Stimulated activated naive CD8-positive, alpha-beta T cell treated with anti-CD3 and anti-CD28 coated beads, Interleukin-15, amount 100 ng/mL, for 72 hours (primary cell): Measurements from ENCODE around the gene UBTD1.
A peak's percentile ranks its signal among the peaks of the same experiment; 100 is the strongest.

Source experiments
- ATAC-seq: fragments of 150-1000 bp; cut with Tn5 transposase; 2 replicates; pipeline ENCODE4 v1.10.0; 2021; ENCODE audit warnings: mild to moderate bottlenecking, moderate library complexity
- DNase-seq, 2 donors: peaks; one replicate each; pipeline ENCODE4 v3.0.0; 2021 to 2022
- H3K27ac Mint-ChIP-seq, 2 donors: one replicate each; pipeline ENCODE4 v1.8.0; 2022; ENCODE audit warnings: mild to moderate bottlenecking in 2 of 2, mixed read lengths in 2 of 2, moderate library complexity in 2 of 2
- H3K27me3 Mint-ChIP-seq: one replicate; pipeline ENCODE4 v1.8.0; 2022; ENCODE audit warnings: mixed read lengths
- H3K4me1 Mint-ChIP-seq: one replicate; pipeline ENCODE4 v1.8.0; 2022; ENCODE audit warnings: mild to moderate bottlenecking, mixed read lengths
- H3K4me3 Mint-ChIP-seq, 2 donors: one replicate each; pipeline ENCODE4 v1.8.0; 2022; ENCODE audit warnings: mild to moderate bottlenecking in 2 of 2, mixed read lengths in 2 of 2, moderate library complexity in 1 of 2
- H3K9me3 Mint-ChIP-seq, 2 donors: one replicate each; pipeline ENCODE4 v1.8.0; 2022; ENCODE audit warnings: mixed read lengths in 2 of 2

The UBTD1 gene

DNA sequence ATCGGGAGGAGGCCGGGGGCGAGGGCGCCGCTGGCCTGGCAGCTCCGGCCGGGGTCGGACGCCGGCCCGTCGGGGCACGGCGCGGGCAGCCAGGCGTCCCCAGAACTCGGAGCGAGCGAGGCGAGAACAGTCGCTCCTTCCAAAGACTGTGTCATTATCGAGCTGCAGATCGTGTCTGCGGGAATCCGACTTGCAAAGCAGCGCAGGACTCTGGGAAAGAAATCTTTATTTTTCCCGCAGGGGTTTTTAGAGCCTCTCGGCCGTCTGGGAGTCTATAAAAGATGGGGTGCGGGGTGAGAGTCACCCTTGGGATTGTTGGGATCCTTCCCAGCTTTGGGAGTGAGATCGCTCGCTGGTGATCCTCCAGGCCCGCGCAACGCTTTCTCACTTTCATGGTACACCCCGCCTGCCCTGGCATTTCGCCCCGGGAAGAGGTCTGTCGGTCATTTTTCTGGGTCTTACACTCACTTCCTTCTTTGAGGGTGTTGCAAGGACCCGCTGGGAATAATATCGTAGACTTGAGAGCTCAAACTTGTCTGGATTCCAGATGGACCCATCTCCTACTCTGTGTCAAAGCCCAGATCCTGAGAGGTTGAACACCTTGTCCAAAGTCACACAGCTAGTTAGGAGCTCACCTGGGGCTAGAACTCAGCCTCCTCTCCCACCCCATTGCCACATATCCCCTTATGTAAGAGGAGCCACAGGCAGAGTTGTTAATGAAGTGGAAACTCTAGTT, 1.0 kb downstream of the UBTD1 start:
- no peaks in the 10 kb centered on the region for H3K9me3 Mint-ChIP-seq
- H3K27ac Mint-ChIP-seq = no peak overlapping the region
- H3K27me3 Mint-ChIP-seq = peaks cover 28% of the 10 kb centered on the region
- H3K4me1 Mint-ChIP-seq = peaks cover 28% of the 10 kb centered on the region
- ATAC-seq (no peak), DNase-seq (no peak)
- H3K4me3 Mint-ChIP-seq = peak overlapping the region; percentile 44 to 96

- no peak for DNase-seq
- no peaks in the 10 kb centered on the region for H3K9me3 Mint-ChIP-seq
- H3K4me3 Mint-ChIP-seq = peak overlapping the region in 1 of 2 donors; percentile 44
- no peak for ATAC-seq
- peaks cover 23% of the 10 kb centered on the region for H3K4me1 Mint-ChIP-seq
- peaks cover 28% of the 10 kb centered on the region for H3K27me3 Mint-ChIP-seq
- H3K27ac Mint-ChIP-seq = no peak overlapping the region
Observed at GRCh38 chr10:97500297-97500575, 1.5 kb downstream of the UBTD1 start.

- H3K4me3 Mint-ChIP-seq = no peak overlapping the region
- peaks cover 28% of the 10 kb centered on the region for H3K27me3 Mint-ChIP-seq
- H3K27ac Mint-ChIP-seq = no peak overlapping the region
- ATAC-seq = no peak
- no peaks in the 10 kb centered on the region for H3K4me1 Mint-ChIP-seq
- no peaks in the 10 kb centered on the region for H3K9me3 Mint-ChIP-seq
- no peak for DNase-seq
Observed at GRCh38 chr10:97502916-97503315, 4.2 kb downstream of the UBTD1 start.

- Mint-ChIP-seq H3K27ac (no peak overlapping the region), H3K27me3 (peaks cover 28% of the 10 kb centered on the region), H3K9me3 (no peaks in the 10 kb centered on the region), H3K4me1 (no peaks in the 10 kb centered on the region), H3K4me3 (no peak overlapping the region)
- ATAC-seq = no peak
- DNase-seq = no peak
Observed at GRCh38 chr10:97503406-97503805, 4.7 kb downstream of the UBTD1 start.

- H3K27ac Mint-ChIP-seq = no peak overlapping the region
- no peak for DNase-seq
- H3K9me3 Mint-ChIP-seq = no peaks in the 10 kb centered on the region
- H3K27me3 Mint-ChIP-seq = peaks cover 22% of the 10 kb centered on the region
- H3K4me1 Mint-ChIP-seq = no peaks in the 10 kb centered on the region
- H3K4me3 Mint-ChIP-seq = no peak overlapping the region
- ATAC-seq = no peak
Observed at GRCh38 chr10:97505152-97505551, 6.4 kb downstream of the UBTD1 start.

DNA sequence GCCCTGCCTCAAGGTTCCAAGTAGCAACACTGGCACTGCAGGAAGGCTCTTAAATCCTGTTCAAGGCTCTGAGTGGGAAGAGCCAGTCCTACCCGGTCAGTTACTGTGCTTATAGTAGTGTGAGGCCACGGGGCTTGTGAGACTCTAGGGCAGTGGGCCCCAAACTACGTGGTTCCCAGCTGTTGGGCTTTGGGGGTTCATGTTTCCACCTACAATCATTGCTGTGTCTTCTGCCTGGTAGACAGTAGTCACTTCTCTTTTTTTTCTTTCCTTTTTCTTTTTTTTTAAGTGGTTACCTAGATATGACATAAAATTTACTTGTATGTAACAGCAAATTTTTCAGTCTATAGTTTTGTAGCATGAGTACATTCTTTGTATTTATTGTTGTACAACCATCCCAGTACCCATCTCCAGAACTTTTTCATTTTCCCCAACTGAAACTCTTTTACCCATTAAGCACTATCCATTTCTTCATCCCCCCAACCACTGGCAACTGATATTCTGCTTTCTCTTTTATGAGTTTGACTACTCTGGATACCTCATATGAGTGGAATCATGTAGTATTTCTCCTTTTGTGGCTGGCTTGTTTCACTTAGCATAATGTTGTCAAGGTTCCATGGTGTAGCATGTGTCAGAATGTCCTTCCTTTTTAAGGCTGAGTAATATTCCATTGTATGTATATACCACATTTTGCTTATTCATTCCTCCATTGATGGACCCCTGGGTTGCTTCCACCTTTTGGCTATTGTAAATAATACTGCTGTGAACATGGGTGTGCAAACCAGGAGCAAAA, 7.7 kb downstream of the UBTD1 start:
- ATAC-seq (peak; percentile 76), DNase-seq (no peak)
- Mint-ChIP-seq H3K4me1 (no peaks in the 10 kb centered on the region), H3K27me3 (peaks cover 9% of the 10 kb centered on the region), H3K9me3 (no peaks in the 10 kb centered on the region), H3K4me3 (no peak overlapping the region), H3K27ac (no peak overlapping the region)

- Mint-ChIP-seq H3K27me3 (no peaks in the 10 kb centered on the region), H3K9me3 (no peaks in the 10 kb centered on the region)
- no peak for ATAC-seq
Observed at GRCh38 chr10:97508342-97508741, 9.6 kb downstream of the UBTD1 start.

GRCh38 chr10:97509120-97509680, 10.5 kb downstream of the UBTD1 start:
- Mint-ChIP-seq H3K27me3 (peaks cover 2% of the 10 kb centered on the region), H3K9me3 (no peaks in the 10 kb centered on the region), H3K4me3 (no peak overlapping the region), H3K27ac (no peak overlapping the region), H3K4me1 (no peaks in the 10 kb centered on the region)
- ATAC-seq (no peak), DNase-seq (no peak)

More at GRCh38 chr10:97508342-97508741, 9.6 kb downstream of the UBTD1 start:
- no peak overlapping the region for H3K27ac Mint-ChIP-seq
- no peak overlapping the region for H3K4me3 Mint-ChIP-seq
- DNase-seq = no peak
- no peaks in the 10 kb centered on the region for H3K4me1 Mint-ChIP-seq

DNA sequence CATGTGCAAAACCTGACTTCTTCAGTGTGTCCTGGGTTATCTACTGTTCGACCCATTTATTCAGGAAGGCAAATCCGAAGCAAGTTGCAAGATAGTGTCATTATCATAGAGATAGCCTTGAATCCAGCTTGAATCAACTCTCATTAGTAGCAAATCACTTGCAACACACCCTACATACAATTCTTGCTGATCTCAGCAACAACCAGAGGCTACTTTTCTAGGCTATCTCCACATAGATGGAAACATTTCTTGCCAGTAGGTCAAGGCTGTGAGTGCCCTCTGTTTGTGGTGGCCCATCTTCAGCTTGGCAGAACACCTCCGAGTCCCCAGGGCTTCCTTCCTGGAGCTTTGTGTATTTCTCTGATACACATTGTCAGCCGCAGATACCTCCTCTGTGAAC, 12.0 kb downstream of the UBTD1 start:
- Mint-ChIP-seq H3K4me1 (no peaks in the 10 kb centered on the region), H3K27ac (no peak overlapping the region), H3K27me3 (peaks cover 17% of the 10 kb centered on the region), H3K4me3 (no peak overlapping the region), H3K9me3 (no peaks in the 10 kb centered on the region)
- DNase-seq = no peak
- no peak for ATAC-seq

DNA sequence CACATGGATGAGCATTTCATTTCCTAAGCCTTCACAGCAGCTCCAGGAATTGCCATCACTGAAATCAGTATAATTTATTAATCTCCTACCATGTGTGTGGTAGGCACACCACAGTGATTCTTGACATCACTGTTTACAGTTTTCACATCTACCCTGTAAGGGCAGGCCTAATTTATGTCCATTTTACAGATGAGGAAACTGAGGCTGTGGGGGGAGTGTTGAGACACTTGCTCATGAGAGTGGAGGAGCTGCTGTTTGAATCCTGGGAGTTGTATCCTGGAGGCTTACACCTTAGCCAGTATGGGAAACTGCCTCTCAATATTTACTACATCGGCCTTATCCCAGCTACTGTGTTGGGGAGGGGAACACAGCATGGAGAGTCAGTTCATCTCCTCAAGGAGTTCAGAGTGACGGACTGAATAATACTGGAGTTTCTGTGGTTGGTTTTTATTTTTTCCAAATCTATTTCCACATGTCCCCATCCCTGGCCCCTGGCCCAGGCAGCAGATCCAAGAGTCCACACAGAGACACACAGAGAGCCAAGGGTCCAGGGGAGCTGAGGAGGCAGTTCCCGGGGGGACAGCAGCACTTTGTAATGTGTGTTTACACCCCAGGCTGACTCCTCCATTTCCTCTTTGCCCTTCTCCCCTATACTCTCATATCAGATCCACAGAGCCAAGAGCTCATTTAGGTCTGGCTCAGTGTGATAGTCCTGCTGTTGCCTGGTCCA, 13.2 kb downstream of the UBTD1 start:
- DNase-seq (no peak), ATAC-seq (no peak)
- H3K4me1 Mint-ChIP-seq = no peaks in the 10 kb centered on the region
- H3K4me3 Mint-ChIP-seq = no peak overlapping the region
- H3K27ac Mint-ChIP-seq = no peak overlapping the region
- H3K27me3 Mint-ChIP-seq = peaks cover 17% of the 10 kb centered on the region
- H3K9me3 Mint-ChIP-seq = no peaks in the 10 kb centered on the region

- Mint-ChIP-seq H3K27ac (no peak overlapping the region), H3K27me3 (peaks cover 17% of the 10 kb centered on the region), H3K4me3 (no peak overlapping the region), H3K4me1 (no peaks in the 10 kb centered on the region), H3K9me3 (no peaks in the 10 kb centered on the region)
- DNase-seq = no peak
- ATAC-seq = no peak
Observed at GRCh38 chr10:97512993-97513392, 14.3 kb downstream of the UBTD1 start.

DNA sequence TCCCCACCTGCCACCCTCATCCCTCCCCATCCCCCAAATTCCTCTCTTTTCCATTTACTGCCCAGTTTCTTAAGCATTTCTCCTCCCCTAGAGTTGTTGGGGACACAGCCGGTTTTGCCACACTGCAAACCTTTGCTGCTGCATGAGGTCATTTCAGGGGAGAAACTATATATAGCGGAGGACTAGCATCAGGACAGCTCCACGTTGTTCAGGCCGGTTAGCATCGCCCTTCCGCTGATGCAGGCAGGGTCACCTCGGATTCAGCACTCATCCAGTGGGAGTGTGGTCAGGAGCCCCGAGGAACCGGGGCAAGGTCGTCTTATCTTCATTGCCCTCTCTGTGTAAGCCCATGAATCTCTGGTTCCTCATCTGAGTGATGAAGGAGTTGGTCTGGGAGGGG, 15.6 kb downstream of the UBTD1 start:
- H3K9me3 Mint-ChIP-seq = no peaks in the 10 kb centered on the region
- no peaks in the 10 kb centered on the region for H3K4me1 Mint-ChIP-seq
- ATAC-seq (no peak), DNase-seq (no peak)
- no peak overlapping the region for H3K4me3 Mint-ChIP-seq
- H3K27ac Mint-ChIP-seq = no peak overlapping the region
- peaks cover 17% of the 10 kb centered on the region for H3K27me3 Mint-ChIP-seq

GRCh38 chr10:97515271-97515978, 16.7 kb downstream of the UBTD1 start:
- Mint-ChIP-seq H3K4me1 (no peaks in the 10 kb centered on the region), H3K27ac (no peak overlapping the region), H3K9me3 (no peaks in the 10 kb centered on the region), H3K27me3 (peaks cover 17% of the 10 kb centered on the region), H3K4me3 (no peak overlapping the region)
- ATAC-seq (no peak), DNase-seq (no peak)

DNA sequence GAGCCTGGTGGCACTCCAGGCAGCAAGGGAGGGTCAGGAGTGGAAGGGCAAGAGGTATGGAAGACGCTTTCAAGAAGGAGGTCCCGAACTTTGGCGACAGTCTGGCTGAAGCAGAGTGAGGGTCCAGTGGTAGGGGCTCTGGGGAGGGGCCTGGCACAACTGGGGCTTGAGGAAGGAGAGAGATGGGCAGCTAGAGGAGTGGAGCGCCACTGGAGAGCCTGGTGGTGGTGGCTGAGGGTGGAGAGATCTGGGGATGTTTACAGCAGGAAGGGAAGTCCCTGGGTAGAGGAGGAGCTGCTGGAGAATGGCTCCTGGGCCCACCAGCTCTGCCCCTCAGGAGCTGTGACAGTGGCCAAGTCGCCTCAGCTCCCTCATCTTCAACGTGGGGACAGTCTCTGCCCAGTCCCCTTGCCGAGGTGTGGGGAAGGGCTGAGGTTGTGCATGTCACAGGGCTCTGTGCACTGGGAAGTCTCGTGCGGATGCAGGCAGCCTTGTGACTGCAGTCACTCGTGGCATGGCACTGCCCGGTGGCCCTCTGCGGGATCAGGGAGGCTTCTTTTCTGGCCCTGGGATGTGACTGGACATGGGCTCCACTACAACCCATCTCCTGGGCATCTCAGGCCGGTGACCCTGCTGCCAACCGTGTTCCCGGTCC, 18.5 kb downstream of the UBTD1 start:
- H3K27me3 Mint-ChIP-seq = peaks cover 18% of the 10 kb centered on the region

GRCh38 chr10:97517778-97518300, 19.1 kb downstream of the UBTD1 start:
- no peak for ATAC-seq
- Mint-ChIP-seq H3K27me3 (peaks cover 24% of the 10 kb centered on the region), H3K9me3 (no peaks in the 10 kb centered on the region), H3K27ac (no peak overlapping the region), H3K4me1 (no peaks in the 10 kb centered on the region), H3K4me3 (no peak overlapping the region)
- no peak for DNase-seq

More for the DNA sequence above, 18.5 kb downstream of the UBTD1 start:
- ATAC-seq (peak; percentile 23), DNase-seq (no peak)
- Mint-ChIP-seq H3K9me3 (no peaks in the 10 kb centered on the region), H3K4me3 (no peak overlapping the region), H3K27ac (peak overlapping the region; percentile 59 to 84), H3K4me1 (no peaks in the 10 kb centered on the region)
